DOHH2 (cell line): ENCODE data around the gene TCTN1.

Experiments used
- H3F3A ChIP-seq: fragments of 200-600 bp; sonication (generic), shearing (Covaris generic); 2 replicates; pipeline ENCODE4 v1.6.0; 2016; ENCODE audit warnings: antibody characterized with exemption, mild to moderate bottlenecking; ENCODE audit not compliant: control insufficient read depth, insufficient read depth
- H3K27ac ChIP-seq: fragments of 200-600 bp; sonication (generic); 2 replicates; pipeline ENCODE4 v1.5.1; 2014; ENCODE audit warnings: low read depth, mild to moderate bottlenecking, low read length, moderate library complexity
- H3K27me3 ChIP-seq: fragments of 200-600 bp; sonication (generic); 2 replicates; pipeline ENCODE4 v1.6.1; 2014; ENCODE audit warnings: mild to moderate bottlenecking, low read length, mixed read lengths; ENCODE audit not compliant: control insufficient read depth
- H3K36me3 ChIP-seq: fragments of 200-600 bp; sonication (generic); 2 replicates; pipeline ENCODE4 v1.6.1; 2014; ENCODE audit warnings: mild to moderate bottlenecking, low read length, moderate library complexity, mixed read lengths; ENCODE audit not compliant: control insufficient read depth
- H3K4me1 ChIP-seq: fragments of 200-600 bp; sonication (generic); 2 replicates; pipeline ENCODE4 v1.6.1; 2014; ENCODE audit warnings: mild to moderate bottlenecking, low read length, mixed read lengths; ENCODE audit not compliant: control insufficient read depth
- H3K4me2 ChIP-seq: fragments of 200-600 bp; sonication (generic); 2 replicates; pipeline ENCODE4 v1.6.0; 2014; ENCODE audit warnings: mild to moderate bottlenecking, low read length, moderate library complexity
- H3K4me3 ChIP-seq: fragments of 200-600 bp; sonication (generic); 2 replicates; pipeline ENCODE4 v1.5.1; 2014; ENCODE audit warnings: mild to moderate bottlenecking, low read length, mixed read lengths
- H3K79me2 ChIP-seq: fragments of 200-600 bp; sonication (generic); 2 replicates; pipeline ENCODE4 v1.6.1; 2014; ENCODE audit warnings: mild to moderate bottlenecking, low read length, mixed read lengths; ENCODE audit not compliant: control insufficient read depth
- H3K9me2 ChIP-seq: fragments of 200-600 bp; sonication (generic); replicated peaks from 2 replicates; pipeline ENCODE4 v1.6.1; 2014; ENCODE audit warnings: mild to moderate bottlenecking, low read length, mixed read lengths; ENCODE audit not compliant: control insufficient read depth
- H3K9me3 ChIP-seq: fragments of 200-600 bp; sonication (generic); 2 replicates; pipeline ENCODE4 v1.6.1; 2014; ENCODE audit warnings: antibody characterized with exemption, low read length, mixed read lengths; ENCODE audit not compliant: control insufficient read depth, insufficient read depth
- H4K20me1 ChIP-seq: fragments of 200-600 bp; sonication (generic); 2 replicates; pipeline ENCODE4 v1.6.0; 2014; ENCODE audit warnings: low read depth, mild to moderate bottlenecking, antibody characterized with exemption, low read length, moderate library complexity; ENCODE audit not compliant: control insufficient read depth, insufficient read depth
- EZH2phosphoT487 ChIP-seq: fragments of 200-600 bp; sonication (generic); IDR thresholded peaks from 2 replicates; pipeline ENCODE4 v1.6.1; 2017; ENCODE audit warnings: borderline replicate concordance, mild to moderate bottlenecking, antibody characterized with exemption, low read length, moderate library complexity, mixed read lengths
- TF ChIP-seq, protein P1 (sequence below): fragments of 200-600 bp; sonication (generic); IDR thresholded peaks from one replicate; pipeline ENCODE4 v1.5.1; 2014; ENCODE audit warnings: antibody characterized with exemption, mild to moderate bottlenecking, low read depth, low read length; ENCODE audit not compliant: poor library complexity, severe bottlenecking

Gene TCTN1

DNA sequence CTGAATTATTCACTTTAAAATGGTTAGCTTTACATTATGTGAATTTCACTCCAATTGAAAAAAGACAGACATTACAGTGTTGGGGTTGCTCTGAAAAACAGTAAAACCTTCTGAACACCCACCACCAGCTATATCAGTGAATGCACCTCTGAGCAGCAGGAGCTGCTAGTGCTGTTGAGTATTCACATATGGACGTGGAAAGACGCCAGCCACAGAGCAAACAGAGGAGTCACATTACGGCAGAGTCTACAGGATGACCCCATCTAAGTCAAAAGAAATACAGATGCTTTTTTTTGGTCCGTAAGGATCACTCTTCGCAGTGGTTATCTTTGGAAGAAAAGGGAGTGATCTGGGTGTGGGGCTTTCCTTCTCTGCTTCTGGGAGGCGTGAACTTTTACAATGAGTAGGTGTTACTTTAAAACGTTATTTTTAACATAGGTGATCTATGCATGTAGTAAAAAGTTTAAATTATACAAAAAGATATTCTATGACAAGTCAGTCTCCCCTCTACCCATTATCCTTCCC, 70.4 kb downstream of the TCTN1 start:
- peak overlapping the region; percentile 24; the same call in 1 of the 2 replicates for H3K4me3 ChIP-seq
- no peak overlapping the region for H3K27ac ChIP-seq
- no peaks in the 10 kb centered on the region for H3K27me3 ChIP-seq
- H3F3A ChIP-seq, result peaks cover 24% of the 10 kb centered on the region
- H3K79me2 ChIP-seq, result peaks cover 52% of the 10 kb centered on the region
- H3K4me2 ChIP-seq, result peak overlapping the region; percentile 100
- H3K4me1 ChIP-seq, result peaks cover 89% of the 10 kb centered on the region
- TF ChIP-seq, protein P1, sequence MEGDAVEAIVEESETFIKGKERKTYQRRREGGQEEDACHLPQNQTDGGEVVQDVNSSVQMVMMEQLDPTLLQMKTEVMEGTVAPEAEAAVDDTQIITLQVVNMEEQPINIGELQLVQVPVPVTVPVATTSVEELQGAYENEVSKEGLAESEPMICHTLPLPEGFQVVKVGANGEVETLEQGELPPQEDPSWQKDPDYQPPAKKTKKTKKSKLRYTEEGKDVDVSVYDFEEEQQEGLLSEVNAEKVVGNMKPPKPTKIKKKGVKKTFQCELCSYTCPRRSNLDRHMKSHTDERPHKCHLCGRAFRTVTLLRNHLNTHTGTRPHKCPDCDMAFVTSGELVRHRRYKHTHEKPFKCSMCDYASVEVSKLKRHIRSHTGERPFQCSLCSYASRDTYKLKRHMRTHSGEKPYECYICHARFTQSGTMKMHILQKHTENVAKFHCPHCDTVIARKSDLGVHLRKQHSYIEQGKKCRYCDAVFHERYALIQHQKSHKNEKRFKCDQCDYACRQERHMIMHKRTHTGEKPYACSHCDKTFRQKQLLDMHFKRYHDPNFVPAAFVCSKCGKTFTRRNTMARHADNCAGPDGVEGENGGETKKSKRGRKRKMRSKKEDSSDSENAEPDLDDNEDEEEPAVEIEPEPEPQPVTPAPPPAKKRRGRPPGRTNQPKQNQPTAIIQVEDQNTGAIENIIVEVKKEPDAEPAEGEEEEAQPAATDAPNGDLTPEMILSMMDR, result no peak
- no peak for TF ChIP-seq EZH2phosphoT487
- no peaks in the 10 kb centered on the region for H3K9me3 ChIP-seq
- H3K36me3 ChIP-seq, result peaks cover 76% of the 10 kb centered on the region
- H3K9me2 ChIP-seq, result no peaks in the 10 kb centered on the region
- H4K20me1 ChIP-seq, result 0 out of 2 replicates have a peak, but pooled peaks cover 6% of the 10 kb centered on the region

GRCh38 chr12:110686294-110686903, 72.5 kb downstream of the TCTN1 start:
- Histone ChIP-seq H3K9me3 (no peaks in the 10 kb centered on the region), H4K20me1 (0 out of 2 replicates have a peak, but pooled peaks cover 6% of the 10 kb centered on the region), H3K4me3 (peak overlapping the region; percentile 98), H3K9me2 (no peaks in the 10 kb centered on the region), H3K79me2 (peaks cover 49% of the 10 kb centered on the region), H3K4me2 (peak overlapping the region; percentile 100), H3F3A (peaks cover 21% of the 10 kb centered on the region), H3K27ac (peak overlapping the region; percentile 93; the same call in 1 of the 2 replicates), H3K36me3 (peaks cover 63% of the 10 kb centered on the region), H3K27me3 (no peaks in the 10 kb centered on the region), H3K4me1 (peaks cover 89% of the 10 kb centered on the region)
- TF ChIP-seq, protein P1, result no peak
- no peak for TF ChIP-seq EZH2phosphoT487

- Histone ChIP-seq H3K4me1 (peaks cover 89% of the 10 kb centered on the region), H4K20me1 (0 out of 2 replicates have a peak, but pooled peaks cover 6% of the 10 kb centered on the region), H3K36me3 (peaks cover 54% of the 10 kb centered on the region), H3K4me3 (peak overlapping the region; percentile 98), H3F3A (peaks cover 19% of the 10 kb centered on the region), H3K79me2 (peaks cover 49% of the 10 kb centered on the region), H3K9me2 (no peaks in the 10 kb centered on the region), H3K9me3 (no peaks in the 10 kb centered on the region), H3K4me2 (peak overlapping the region; percentile 100), H3K27me3 (no peaks in the 10 kb centered on the region), H3K27ac (peak overlapping the region; percentile 93)
- no peak for TF ChIP-seq EZH2phosphoT487
- TF ChIP-seq, protein P1, result no peak
Measured at GRCh38 chr12:110687396-110688169, 73.7 kb downstream of the TCTN1 start.
